Uterus (tissue), 2 donors: ENCODE measurements around the gene SKI.

Source experiments
- CTCF ChIP-seq, 4 experiments: fragments of 200-600 bp in 2 of 4; fragments of 450-650 bp in 2 of 4; sonication (generic) in 2 of 4; IDR thresholded peaks; one replicate each; pipeline ENCODE4 v1.5.1; 2016 to 2019; ENCODE audit warnings: antibody characterized with exemption in 4 of 4, mild to moderate bottlenecking in 2 of 4, moderate library complexity in 1 of 4
- POLR2A ChIP-seq, 2 donors: fragments of 450-650 bp; IDR thresholded peaks; one replicate each; pipeline ENCODE4 v1.6.1; 2016; ENCODE audit warnings: antibody characterized with exemption in 2 of 2, mild to moderate bottlenecking in 1 of 2, moderate library complexity in 1 of 2

DNA sequence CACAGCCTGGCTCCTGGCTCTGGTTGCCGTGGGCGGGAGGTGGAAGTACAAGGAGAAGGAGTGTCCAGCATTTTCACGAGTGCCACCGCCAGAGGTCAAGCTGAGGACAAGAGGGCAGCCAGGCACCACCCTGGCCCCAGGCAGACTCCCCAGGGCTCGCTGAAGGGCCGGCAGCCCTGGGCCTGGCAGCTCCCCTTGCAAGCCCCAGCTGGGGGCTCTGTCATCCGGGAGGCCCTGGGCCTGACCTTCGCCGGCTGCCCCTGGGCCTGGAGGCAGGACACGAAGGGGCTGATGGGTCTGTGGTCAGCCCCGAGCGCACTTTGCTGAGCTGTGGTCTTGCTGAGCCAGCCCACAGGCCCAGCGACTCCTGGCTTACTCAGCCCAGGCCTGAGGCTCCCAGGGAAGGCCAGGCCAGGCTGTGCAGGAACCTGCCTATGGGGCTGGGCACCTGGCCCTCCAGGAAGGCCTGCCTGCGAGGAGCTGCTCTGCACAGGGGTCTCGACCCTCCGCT, 88.4 kb downstream of the SKI start:
- TF ChIP-seq CTCF (IDR thresholded peaks at IDR 0.05) = no peak
- no peak for TF ChIP-seq POLR2A (IDR thresholded peaks at IDR 0.05)
